HFFc6 (cell line): Measurements from ENCODE around the gene OR10A5. TPM values are rescaled to one million over a fixed set of nuclear protein-coding genes. Genes with fewer than 3 reads are reported as not detected.
"Not testable (repeated sequence)": the region's sequence is repeated elsewhere in the genome, so short reads cannot be mapped to it uniquely, and the experiment has no call there.

Experiments used
- DNase-seq: peaks from one replicate; pipeline ENCODE4 v3.0.0-alpha.2; 2018
- H3K27ac Mint-ChIP-seq: 2 replicates; pipeline ENCODE4 v1.8.0; 2020; ENCODE audit warnings: mild to moderate bottlenecking, mixed read lengths
- H3K27me3 Mint-ChIP-seq: 2 replicates; pipeline ENCODE4 v1.8.0; 2021; ENCODE audit warnings: mild to moderate bottlenecking, moderate library complexity, mixed read lengths; ENCODE audit not compliant: insufficient read depth
- H3K36me3 Mint-ChIP-seq: 2 replicates; pipeline ENCODE4 v1.8.0; 2021; ENCODE audit warnings: low read depth, mixed read lengths
- H3K4me1 Mint-ChIP-seq: 2 replicates; pipeline ENCODE4 v1.8.0; 2020; ENCODE audit warnings: low read depth, mixed read lengths
- H3K4me3 Mint-ChIP-seq: 2 replicates; pipeline ENCODE4 v1.8.0; 2020; ENCODE audit warnings: mild to moderate bottlenecking, moderate library complexity, mixed read lengths
- H3K9me3 Mint-ChIP-seq: 2 replicates; pipeline ENCODE4 v1.8.0; 2020; ENCODE audit warnings: mild to moderate bottlenecking, mixed read lengths
- CTCF ChIP-seq: fragments of 200-600 bp; sonication (generic); IDR thresholded peaks from 2 replicates; pipeline ENCODE4 v1.5.0; 2021; ENCODE audit warnings: antibody characterized with exemption, mild to moderate bottlenecking
- total RNA-seq, 6 experiments: library from RNA; stranded (reverse); fragmentation: NEBNext Ultra II Directional; extraction: Animal tissue kit (Norgen Biotek cat#: 25700); gene quantifications; 2 replicates in 1 of 6; 3 replicates in 5 of 6; pipeline ENCODE4 v1.2.3, GENCODE V29; 2021

The OR10A5 gene
- total RNA-seq, 6 experiments from 2014 or later = not detected

GRCh38 chr11:6834021-6834420 lies 11.5 kb upstream of the OR10A5 start:
- H3K4me3 Mint-ChIP-seq = no peak overlapping the region
- no peaks in the 10 kb centered on the region for H3K27me3 Mint-ChIP-seq
- H3K36me3 Mint-ChIP-seq = no peaks in the 10 kb centered on the region
- no peaks in the 10 kb centered on the region for H3K4me1 Mint-ChIP-seq
- no peaks in the 10 kb centered on the region for H3K9me3 Mint-ChIP-seq
- H3K27ac Mint-ChIP-seq = no peak overlapping the region
- DNase-seq = no peak
- TF ChIP-seq CTCF = no peak

- no peak for DNase-seq
- no peaks in the 10 kb centered on the region for H3K4me1 Mint-ChIP-seq
- no peak for TF ChIP-seq CTCF
- no peaks in the 10 kb centered on the region for H3K27me3 Mint-ChIP-seq
- H3K4me3 Mint-ChIP-seq = no peak overlapping the region
- H3K36me3 Mint-ChIP-seq = no peaks in the 10 kb centered on the region
- peaks cover 5% of the 10 kb centered on the region for H3K9me3 Mint-ChIP-seq
- H3K27ac Mint-ChIP-seq = no peak overlapping the region
Observed at GRCh38 chr11:6841694-6842093, 3.8 kb upstream of the OR10A5 start.

GRCh38 chr11:6843670-6844069 lies 1.8 kb upstream of the OR10A5 start:
- peaks cover 12% of the 10 kb centered on the region for H3K9me3 Mint-ChIP-seq
- no peaks in the 10 kb centered on the region for H3K4me1 Mint-ChIP-seq
- DNase-seq = no peak
- no peak for TF ChIP-seq CTCF
- H3K27ac Mint-ChIP-seq = no peak overlapping the region
- no peak overlapping the region for H3K4me3 Mint-ChIP-seq
- H3K36me3 Mint-ChIP-seq = no peaks in the 10 kb centered on the region
- peaks cover 4% of the 10 kb centered on the region; the same call in 1 of the 2 replicates for H3K27me3 Mint-ChIP-seq

- H3K36me3 Mint-ChIP-seq = no peaks in the 10 kb centered on the region
- no peak overlapping the region for H3K27ac Mint-ChIP-seq
- H3K9me3 Mint-ChIP-seq = peaks cover 12% of the 10 kb centered on the region
- TF ChIP-seq CTCF = no peak
- H3K4me1 Mint-ChIP-seq = no peaks in the 10 kb centered on the region
- H3K4me3 Mint-ChIP-seq = no peak overlapping the region
- no peak for DNase-seq
- peaks cover 4% of the 10 kb centered on the region; the same call in 1 of the 2 replicates for H3K27me3 Mint-ChIP-seq
Observed at GRCh38 chr11:6844356-6844755, 1.1 kb upstream of the OR10A5 start.

- no peak for DNase-seq
- no peaks in the 10 kb centered on the region for H3K4me1 Mint-ChIP-seq
- no peak overlapping the region for H3K27ac Mint-ChIP-seq
Observed at GRCh38 chr11:6850526-6850925, 5.0 kb downstream of the OR10A5 start.

GRCh38 chr11:6854801-6855200 lies 9.3 kb downstream of the OR10A5 start:
- not testable (repeated sequence) for H3K9me3 Mint-ChIP-seq, H3K27me3 Mint-ChIP-seq, DNase-seq, H3K4me3 Mint-ChIP-seq, H3K36me3 Mint-ChIP-seq, H3K27ac Mint-ChIP-seq
- H3K4me1 Mint-ChIP-seq = peaks cover 14% of the 10 kb centered on the region

More at GRCh38 chr11:6850526-6850925, 5.0 kb downstream of the OR10A5 start:
- Mint-ChIP-seq H3K27me3 (peaks cover 4% of the 10 kb centered on the region; the same call in 1 of the 2 replicates), H3K9me3 (peaks cover 20% of the 10 kb centered on the region), H3K36me3 (no peaks in the 10 kb centered on the region), H3K4me3 (no peak overlapping the region)
- TF ChIP-seq CTCF = no peak
